ENCODE results near the gene SLC30A1. TPM values are rescaled to one million over a fixed set of nuclear protein-coding genes. Genes with fewer than 3 reads are reported as not detected.

The SLC30A1 gene
- polyA plus RNA-seq, 1 of the 3 experiments (the other 2 are of a cell fraction) = 6.9 TPM

- Histone ChIP-seq H2AFZ (ENCODE audit: low read depth) (no peak overlapping the region), H3K4me3 (ENCODE audit: low read depth in 2 of 2, low read length in 1 of 2) (no peak overlapping the region), H4K20me1 (ENCODE audit: insufficient read depth) (no peaks in the 10 kb centered on the region), H3K9me2 (no peaks in the 10 kb centered on the region), H3K27ac (ENCODE audit: low read depth in 2 of 2, low read length in 1 of 2) (no peak overlapping the region), H3K9me3 (no peaks in the 10 kb centered on the region), H3F3A (replicated peaks; ENCODE audit: insufficient read depth) (no peaks in the 10 kb centered on the region), H3K4me2 (no peak overlapping the region), H3K9ac (no peak overlapping the region), H3K4me1 (ENCODE audit: control insufficient read depth in 1 of 2, insufficient read depth in 2 of 2, low read depth in 1 of 2, low read length in 1 of 2) (no peaks in the 10 kb centered on the region), H3K79me2 (ENCODE audit: insufficient read depth) (no peaks in the 10 kb centered on the region), H3K36me3 (replicated peaks in 1 of 2; ENCODE audit: control insufficient read depth in 1 of 2, insufficient read depth in 2 of 2, low read length in 1 of 2) (no peaks in the 10 kb centered on the region), H3K27me3 (ENCODE audit: insufficient read depth) (no peaks in the 10 kb centered on the region)
- WGBS (ENCODE audit: low lambda C conversion rate) = 73% methylated on average over 7 of the region's 7 CpGs
- DNase-seq = no peak
- ChIA-PET POLR2A (no interaction called here), CTCF (interaction anchor here (0.8 to 1.8 kb wide), 6 partner anchors 9 to 113 kb away, joined by 3 to 5 read pairs (median 3); no protein-coding TSS in a partner anchor)
- TF ChIP-seq TAF1 (IDR thresholded peaks at IDR 0.05; ENCODE audit: borderline replicate concordance, low read depth, low read length) (no peak), FOXM1 (IDR thresholded peaks at IDR 0.05; ENCODE audit: low read depth) (no peak), REST (IDR thresholded peaks at IDR 0.05; ENCODE audit: low read depth, low read length) (no peak), NRF1 (IDR thresholded peaks at IDR 0.05; ENCODE audit: low read depth, low read length) (no peak), CTCF (IDR thresholded peaks at IDR 0.05) (no peak), SMC3 (IDR thresholded peaks at IDR 0.05; ENCODE audit: low read depth, low read length) (no peak), USF1 (IDR thresholded peaks at IDR 0.05; ENCODE audit: borderline replicate concordance, low read depth) (no peak), RCOR1 (IDR thresholded peaks at IDR 0.05; ENCODE audit: low read length) (no peak), TCF12 (IDR thresholded peaks at IDR 0.05) (no peak), RXRA (IDR thresholded peaks at IDR 0.05; ENCODE audit: borderline replicate concordance, low read depth) (no peak), IRF3 (IDR thresholded peaks at IDR 0.05; ENCODE audit: low read depth, low read length) (no peak), EZH2phosphoT487 (IDR thresholded peaks at IDR 0.05; ENCODE audit: borderline replicate concordance, low read depth) (no peak), PBX3 (IDR thresholded peaks at IDR 0.05) (no peak)
These were observed 37.1 kb downstream of the SLC30A1 start for GRCh38 chr1:211541720-211542477.

All from SK-N-SH (cell line).